ENCODE data around the gene STAU1. TPM values are rescaled to one million over a fixed set of nuclear protein-coding genes. Genes with fewer than 3 reads are reported as not detected.

Gene STAU1
- total and polyA plus RNA-seq, 10 of the 15 experiments (the other 5 are each of a cell fraction or from before 2014, with no cell fraction given), result 13.9 to 66.2 (median 45.6) TPM

DNA sequence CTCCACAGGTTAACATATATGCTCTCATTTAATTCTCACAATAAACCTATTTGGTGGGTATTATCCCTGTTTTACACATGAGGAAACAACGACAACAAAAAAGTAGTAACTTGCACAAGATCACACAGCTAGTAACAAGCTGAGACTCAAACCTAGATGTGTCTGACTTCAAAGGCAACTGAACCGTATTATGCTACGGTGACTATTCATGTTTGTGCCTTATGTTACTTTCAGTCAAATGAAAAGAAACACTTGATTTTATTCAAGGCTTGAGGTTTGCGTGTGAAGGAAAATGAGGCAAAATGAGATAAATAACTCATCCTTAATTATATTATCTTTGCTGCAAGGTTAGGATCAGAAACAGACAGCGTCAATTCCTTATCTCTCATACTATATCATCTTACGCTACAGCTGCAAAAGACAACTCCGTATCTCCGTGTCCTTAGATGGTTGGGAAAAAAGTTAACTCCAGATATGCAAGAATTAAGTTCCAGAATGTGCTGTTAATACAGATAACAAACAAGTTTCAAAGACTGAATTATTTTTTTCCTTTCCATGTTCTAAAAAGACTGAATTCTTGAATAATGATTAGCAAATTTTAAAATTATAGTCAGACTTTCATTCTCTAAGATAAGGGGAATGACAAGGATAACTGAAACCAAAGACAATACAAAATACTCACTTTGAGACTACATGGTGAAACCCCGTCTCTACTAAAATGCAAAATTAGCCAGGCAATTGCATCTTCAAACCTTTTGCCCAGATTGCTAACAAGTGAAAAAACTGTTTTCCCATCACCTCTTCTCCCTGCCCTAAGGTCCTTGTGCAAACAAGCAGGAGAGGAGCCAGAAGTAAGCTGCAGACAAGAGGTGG, 27.8 kb downstream of the STAU1 start:
- ChIA-PET RAD21 (ENCODE audit: unreplicated experiment) (interaction anchor here (0.8 to 1.3 kb wide), 5 partner anchors 12 to 57 kb away, joined by 3 to 7 read pairs (median 3); no protein-coding TSS in a partner anchor), CTCF (interaction anchor here (0.5 to 2.0 kb wide), 8 partner anchors 19 to 846 kb away, joined by 3 to 10 read pairs (median 3); no protein-coding TSS in a partner anchor), POLR2A (interaction anchor here (0.8 to 4.7 kb wide), 6 partner anchors 8 to 116 kb away, joined by 3 to 26 read pairs (median 4); no protein-coding TSS in a partner anchor), SMC1A (ENCODE audit: uncharacterized antibody, unreplicated experiment) (interaction anchor here (0.6 to 3.6 kb wide), 7 partner anchors 8 to 57 kb away, joined by 3 to 34 read pairs (median 4); no protein-coding TSS in a partner anchor)
- Histone ChIP-seq H3K9ac (ENCODE audit: control insufficient read depth, insufficient read depth, low read length) (no peak overlapping the region), H3K36me3 (ENCODE audit: control insufficient read depth in 2 of 2, insufficient read depth in 2 of 2, low read length in 1 of 2) (peaks cover 7 to 31% of the 10 kb centered on the region in 2 experiments), H3K27ac (ENCODE audit: control insufficient read depth, insufficient read depth) (peak overlapping the region; percentile 5), H3K4me2 (ENCODE audit: control insufficient read depth, insufficient read depth) (peak overlapping the region; percentile 53), H4K20me1 (ENCODE audit: control insufficient read depth, insufficient read depth) (no peaks in the 10 kb centered on the region), H2AFZ (ENCODE audit: control insufficient read depth, low read depth, low read length) (no peak overlapping the region), H3K4me3 (no peak overlapping the region), H3K27me3 (replicated peaks in 1 of 2; ENCODE audit: control insufficient read depth in 2 of 2, insufficient read depth in 2 of 2, low read length in 1 of 2) (no peaks in the 10 kb centered on the region), H3K79me2 (ENCODE audit: control insufficient read depth, insufficient read depth, low read length) (peaks cover 46% of the 10 kb centered on the region), H3K4me1 (ENCODE audit: control insufficient read depth, insufficient read depth, low read length) (peaks cover 17% of the 10 kb centered on the region), H3K9me3 (replicated peaks; ENCODE audit: control insufficient read depth, insufficient read depth, low read length) (no peaks in the 10 kb centered on the region)
- in situ Hi-C loops (cut with MboI), result no loop called here
- intact Hi-C loops (cut with micrococcal nuclease; ENCODE audit: unreplicated experiment), result no loop called here
- no peak for DNase-seq (ENCODE audit: low read depth, low spot score)
- TSS peak; percentile 34 for BruUV-seq (replicated peaks)
- no peak for FAIRE-seq
- ATAC-seq, result no peak
- 50% methylated on average over 9 of the region's 9 CpGs for WGBS (ENCODE audit: insufficient coverage, insufficient replicate concordance, low lambda C conversion rate, missing lambda C conversion rate)
- TF ChIP-seq CHD2 (IDR thresholded peaks at IDR 0.05; ENCODE audit: borderline replicate concordance, low read depth, low read length) (no peak), NR2F1 (conservative IDR thresholded peaks at IDR 0.05) (no peak), ZZZ3 (IDR thresholded peaks at IDR 0.05; ENCODE audit: control insufficient read depth, insufficient read length, low read depth) (no peak), POU2F2 (IDR thresholded peaks at IDR 0.05; ENCODE audit: borderline replicate concordance, low read depth, low read length) (no peak), SREBF1 (IDR thresholded peaks at IDR 0.05; ENCODE audit: low read length) (no peak), STAT3 (IDR thresholded peaks at IDR 0.05; ENCODE audit: low read depth, low read length) (no peak), IRF4 (IDR thresholded peaks at IDR 0.05; ENCODE audit: low read depth, low read length) (no peak), WRNIP1 (IDR thresholded peaks at IDR 0.05; ENCODE audit: borderline replicate concordance, low read depth, low read length) (no peak), MYC (IDR thresholded peaks at IDR 0.05; ENCODE audit: insufficient read depth, insufficient read length, insufficient replicate concordance, low read length, severe bottlenecking) (no peak), DPF2 (IDR thresholded peaks at IDR 0.05) (no peak), CHD4 (IDR thresholded peaks at IDR 0.05) (no peak), FOXM1 (IDR thresholded peaks at IDR 0.05; ENCODE audit: low read depth, low read length) (no peak), BHLHE40 (IDR thresholded peaks at IDR 0.05; ENCODE audit: borderline replicate concordance in 1 of 2, low read depth in 2 of 2, low read length in 1 of 2) (no peak), NRF1 (conservative IDR thresholded peaks at IDR 0.05; ENCODE audit: low read depth, low read length) (no peak), HDAC2 (IDR thresholded peaks at IDR 0.05) (no peak), GATAD2B (conservative IDR thresholded peaks at IDR 0.05; ENCODE audit: low read depth) (no peak)
- TF ChIP-seq, protein P1, sequence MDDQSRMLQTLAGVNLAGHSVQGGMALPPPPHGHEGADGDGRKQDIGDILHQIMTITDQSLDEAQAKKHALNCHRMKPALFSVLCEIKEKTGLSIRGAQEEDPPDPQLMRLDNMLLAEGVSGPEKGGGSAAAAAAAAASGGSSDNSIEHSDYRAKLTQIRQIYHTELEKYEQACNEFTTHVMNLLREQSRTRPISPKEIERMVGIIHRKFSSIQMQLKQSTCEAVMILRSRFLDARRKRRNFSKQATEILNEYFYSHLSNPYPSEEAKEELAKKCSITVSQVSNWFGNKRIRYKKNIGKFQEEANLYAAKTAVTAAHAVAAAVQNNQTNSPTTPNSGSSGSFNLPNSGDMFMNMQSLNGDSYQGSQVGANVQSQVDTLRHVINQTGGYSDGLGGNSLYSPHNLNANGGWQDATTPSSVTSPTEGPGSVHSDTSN (IDR thresholded peaks at IDR 0.05; ENCODE audit: insufficient replicate concordance, low read depth, low read length), result no peak
- TF ChIP-seq, protein P2, sequence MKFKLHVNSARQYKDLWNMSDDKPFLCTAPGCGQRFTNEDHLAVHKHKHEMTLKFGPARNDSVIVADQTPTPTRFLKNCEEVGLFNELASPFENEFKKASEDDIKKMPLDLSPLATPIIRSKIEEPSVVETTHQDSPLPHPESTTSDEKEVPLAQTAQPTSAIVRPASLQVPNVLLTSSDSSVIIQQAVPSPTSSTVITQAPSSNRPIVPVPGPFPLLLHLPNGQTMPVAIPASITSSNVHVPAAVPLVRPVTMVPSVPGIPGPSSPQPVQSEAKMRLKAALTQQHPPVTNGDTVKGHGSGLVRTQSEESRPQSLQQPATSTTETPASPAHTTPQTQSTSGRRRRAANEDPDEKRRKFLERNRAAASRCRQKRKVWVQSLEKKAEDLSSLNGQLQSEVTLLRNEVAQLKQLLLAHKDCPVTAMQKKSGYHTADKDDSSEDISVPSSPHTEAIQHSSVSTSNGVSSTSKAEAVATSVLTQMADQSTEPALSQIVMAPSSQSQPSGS (IDR thresholded peaks at IDR 0.05; ENCODE audit: low read length), result no peak; the same call in 1 of the 2 replicates
- TF ChIP-seq, protein P3, sequence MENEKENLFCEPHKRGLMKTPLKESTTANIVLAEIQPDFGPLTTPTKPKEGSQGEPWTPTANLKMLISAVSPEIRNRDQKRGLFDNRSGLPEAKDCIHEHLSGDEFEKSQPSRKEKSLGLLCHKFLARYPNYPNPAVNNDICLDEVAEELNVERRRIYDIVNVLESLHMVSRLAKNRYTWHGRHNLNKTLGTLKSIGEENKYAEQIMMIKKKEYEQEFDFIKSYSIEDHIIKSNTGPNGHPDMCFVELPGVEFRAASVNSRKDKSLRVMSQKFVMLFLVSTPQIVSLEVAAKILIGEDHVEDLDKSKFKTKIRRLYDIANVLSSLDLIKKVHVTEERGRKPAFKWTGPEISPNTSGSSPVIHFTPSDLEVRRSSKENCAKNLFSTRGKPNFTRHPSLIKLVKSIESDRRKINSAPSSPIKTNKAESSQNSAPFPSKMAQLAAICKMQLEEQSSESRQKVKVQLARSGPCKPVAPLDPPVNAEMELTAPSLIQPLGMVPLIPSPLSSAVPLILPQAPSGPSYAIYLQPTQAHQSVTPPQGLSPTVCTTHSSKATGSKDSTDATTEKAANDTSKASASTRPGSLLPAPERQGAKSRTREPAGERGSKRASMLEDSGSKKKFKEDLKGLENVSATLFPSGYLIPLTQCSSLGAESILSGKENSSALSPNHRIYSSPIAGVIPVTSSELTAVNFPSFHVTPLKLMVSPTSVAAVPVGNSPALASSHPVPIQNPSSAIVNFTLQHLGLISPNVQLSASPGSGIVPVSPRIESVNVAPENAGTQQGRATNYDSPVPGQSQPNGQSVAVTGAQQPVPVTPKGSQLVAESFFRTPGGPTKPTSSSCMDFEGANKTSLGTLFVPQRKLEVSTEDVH (IDR thresholded peaks at IDR 0.05; ENCODE audit: low read depth, partially characterized antibody), result no peak
